Measurements from ENCODE around the gene ARMC5.
"Not testable (repeated sequence)": the region's sequence is repeated elsewhere in the genome, so short reads cannot be mapped to it uniquely, and the experiment has no call there.

ARMC5 gene

GRCh38 chr16:31477220-31478216 lies 18.2 kb downstream of the ARMC5 start:
- DNase-seq (ENCODE audit: low read depth) = no peak

DNA sequence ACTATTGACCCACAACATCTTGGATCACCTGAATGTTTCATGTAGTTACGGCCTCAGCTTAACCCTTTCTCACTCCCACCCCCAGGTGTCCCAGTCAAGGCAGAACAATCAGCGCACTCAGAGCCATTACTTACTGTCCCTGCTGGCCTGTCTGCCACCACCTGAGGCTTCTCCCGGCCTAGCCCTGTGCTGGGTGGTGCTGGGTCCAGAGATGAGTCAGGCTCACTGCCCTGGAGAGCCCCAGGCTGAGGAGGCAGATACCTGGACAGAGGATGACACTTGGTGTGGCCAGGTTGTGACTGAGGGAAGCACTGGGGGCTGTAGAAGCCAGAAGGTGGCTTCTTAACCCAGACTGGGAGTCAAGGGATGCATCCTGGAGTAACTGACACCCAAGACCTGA lies 19.7 kb downstream of the ARMC5 start:
- DNase-seq (ENCODE audit: low read depth) = no peak

DNA sequence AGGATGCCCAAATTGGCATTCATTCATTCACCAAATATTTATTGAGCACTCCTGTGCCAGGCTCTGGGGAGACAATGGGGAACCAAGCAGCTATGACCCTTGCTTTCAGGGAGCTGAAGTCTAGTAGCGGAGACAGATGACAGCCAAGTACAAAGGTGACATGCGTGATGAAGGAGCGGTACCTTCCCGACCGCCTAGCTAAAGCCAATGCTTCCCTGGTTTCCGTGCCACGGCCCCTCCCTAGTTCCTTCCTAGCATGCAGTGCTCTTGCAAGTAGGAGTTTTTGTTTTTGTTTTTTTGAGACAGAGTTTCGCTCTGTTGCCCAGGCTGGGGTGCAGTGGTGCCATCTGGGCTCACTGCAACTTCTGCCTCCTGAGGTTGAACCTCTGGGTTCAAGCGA lies 20.4 kb downstream of the ARMC5 start:
- no peak for DNase-seq (ENCODE audit: low read depth)

DNA sequence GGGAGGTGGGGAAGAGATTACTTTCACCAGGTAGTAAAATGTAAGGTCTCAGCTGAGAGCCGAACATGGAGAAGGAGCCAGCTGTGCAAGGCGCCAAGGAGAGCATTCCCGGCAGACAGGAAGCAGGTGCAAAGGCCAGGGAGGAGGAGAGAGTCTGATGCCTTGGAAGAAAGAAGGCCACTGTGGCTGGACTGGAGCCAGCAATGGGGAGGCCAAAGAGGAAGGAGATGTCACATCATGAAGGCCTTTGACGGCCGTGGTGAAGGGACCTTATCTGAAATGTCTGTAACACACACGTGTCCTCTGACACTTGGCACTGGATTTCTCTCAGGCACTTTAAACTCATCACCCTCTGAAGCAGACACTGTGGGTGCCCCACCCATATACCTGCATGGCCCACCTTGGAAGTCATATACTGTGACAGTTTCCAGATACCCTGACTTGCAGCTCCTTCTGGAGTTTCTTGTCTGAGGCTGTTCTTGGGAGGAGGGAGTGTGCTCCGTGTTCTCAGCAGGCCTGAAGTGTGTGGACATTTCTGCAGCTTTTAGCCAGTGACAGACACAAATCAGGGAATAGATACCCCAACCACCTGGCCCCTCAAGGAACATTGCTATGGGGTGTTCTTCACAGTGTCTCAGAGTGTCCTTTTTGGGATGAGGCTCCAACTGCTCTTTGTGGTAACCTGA lies 21.7 kb downstream of the ARMC5 start:
- no peak for DNase-seq (ENCODE audit: low read depth)

DNA sequence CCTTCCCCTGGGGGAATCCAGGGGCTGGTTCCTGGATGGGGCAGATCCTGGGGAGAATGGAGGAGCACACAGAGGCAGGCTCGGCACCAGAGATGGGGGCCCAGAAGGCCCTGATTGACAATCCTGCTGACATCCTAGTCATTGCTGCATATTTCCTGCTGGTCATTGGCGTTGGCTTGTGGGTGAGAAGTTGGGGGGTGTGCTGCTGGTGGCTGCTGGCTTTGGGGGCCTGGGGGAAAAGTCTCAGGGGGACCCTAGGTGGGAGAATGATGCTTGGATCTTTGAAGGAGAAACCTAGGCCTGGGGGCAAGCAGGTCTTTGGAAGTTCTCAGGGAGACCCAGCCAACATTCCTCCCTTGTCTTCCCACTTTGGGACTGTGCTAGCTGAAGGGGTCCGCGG lies 23.8 kb downstream of the ARMC5 start, which contains the start of gene SLC5A2:
Gene SLC5A2, plus strand, starts transcription at position 43 of the 400 bp plus-strand sequence. Its CDS starts 14 bp downstream, at position 57.
- no peak for DNase-seq (ENCODE audit: low read depth)

DNA sequence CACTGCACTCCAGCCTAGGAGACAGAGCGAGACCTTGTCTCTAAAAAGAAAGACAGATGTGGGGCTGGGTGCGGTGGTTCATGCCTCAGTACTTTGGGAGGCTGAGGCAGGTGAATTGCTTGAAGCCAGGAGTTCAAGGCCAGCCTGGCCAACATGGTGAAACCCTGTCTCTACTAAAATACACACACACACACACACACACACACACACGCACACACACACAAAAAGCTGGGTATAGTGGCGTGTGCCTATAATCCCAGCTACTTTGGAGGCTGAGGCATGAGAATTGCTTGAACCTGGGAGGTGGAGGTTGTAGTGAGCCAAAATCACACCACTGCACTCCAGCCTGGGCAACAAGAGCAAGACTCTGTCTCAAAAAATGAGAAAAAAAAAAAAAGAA lies 24.7 kb downstream of the ARMC5 start:
- not testable (repeated sequence) for DNase-seq (ENCODE audit: low read depth)

DNA sequence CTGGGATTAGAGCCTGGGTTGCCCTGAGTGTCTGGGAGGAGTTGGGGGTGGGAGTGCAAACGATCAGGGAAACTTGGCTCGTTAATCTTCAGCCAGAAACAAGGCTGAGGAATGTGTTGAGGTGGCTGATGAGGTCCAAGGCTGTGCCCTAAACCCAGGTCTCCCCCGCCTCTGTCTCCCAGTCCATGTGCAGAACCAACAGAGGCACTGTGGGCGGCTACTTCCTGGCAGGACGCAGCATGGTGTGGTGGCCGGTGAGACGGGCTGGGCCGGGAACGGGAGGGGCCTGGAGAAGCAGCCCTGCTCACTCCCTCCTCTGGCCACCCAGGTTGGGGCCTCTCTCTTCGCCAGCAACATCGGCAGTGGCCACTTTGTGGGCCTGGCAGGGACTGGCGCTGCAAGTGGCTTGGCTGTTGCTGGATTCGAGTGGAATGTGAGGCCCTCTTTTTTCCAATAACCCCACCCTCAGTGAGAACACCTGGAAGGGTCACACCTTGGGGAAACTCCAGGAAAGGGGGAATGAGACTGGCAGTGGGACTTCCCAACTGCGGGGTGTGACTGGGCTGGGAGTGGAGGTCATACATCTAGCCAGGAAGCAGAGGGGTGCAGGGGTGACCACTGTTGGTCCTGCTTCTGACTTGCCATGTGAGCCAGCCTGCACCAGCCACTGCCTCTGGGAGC lies 25.3 kb downstream of the ARMC5 start:
- DNase-seq (ENCODE audit: low read depth) = no peak

GRCh38 chr16:31485571-31485970 lies 26.3 kb downstream of the ARMC5 start:
- DNase-seq (ENCODE audit: low read depth) = no peak

DNA sequence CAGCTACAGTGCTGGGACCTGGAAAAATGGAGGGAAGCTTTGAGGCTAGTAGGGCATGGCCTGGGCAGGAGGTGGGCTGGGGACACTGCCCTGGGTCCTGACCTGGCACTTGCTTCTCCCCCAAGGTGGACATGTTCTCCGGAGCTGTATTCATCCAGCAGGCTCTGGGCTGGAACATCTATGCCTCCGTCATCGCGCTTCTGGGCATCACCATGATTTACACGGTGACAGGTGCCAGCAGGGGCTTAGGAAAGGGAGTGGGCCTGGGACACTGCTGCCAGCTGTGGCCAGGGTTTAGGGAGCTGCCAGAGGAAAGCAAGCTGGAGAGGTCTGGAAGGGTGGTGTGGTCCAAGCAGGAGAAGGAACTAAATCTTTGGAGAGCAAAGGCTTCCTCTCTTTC lies 26.7 kb downstream of the ARMC5 start:
- no peak for DNase-seq (ENCODE audit: low read depth)

DNA sequence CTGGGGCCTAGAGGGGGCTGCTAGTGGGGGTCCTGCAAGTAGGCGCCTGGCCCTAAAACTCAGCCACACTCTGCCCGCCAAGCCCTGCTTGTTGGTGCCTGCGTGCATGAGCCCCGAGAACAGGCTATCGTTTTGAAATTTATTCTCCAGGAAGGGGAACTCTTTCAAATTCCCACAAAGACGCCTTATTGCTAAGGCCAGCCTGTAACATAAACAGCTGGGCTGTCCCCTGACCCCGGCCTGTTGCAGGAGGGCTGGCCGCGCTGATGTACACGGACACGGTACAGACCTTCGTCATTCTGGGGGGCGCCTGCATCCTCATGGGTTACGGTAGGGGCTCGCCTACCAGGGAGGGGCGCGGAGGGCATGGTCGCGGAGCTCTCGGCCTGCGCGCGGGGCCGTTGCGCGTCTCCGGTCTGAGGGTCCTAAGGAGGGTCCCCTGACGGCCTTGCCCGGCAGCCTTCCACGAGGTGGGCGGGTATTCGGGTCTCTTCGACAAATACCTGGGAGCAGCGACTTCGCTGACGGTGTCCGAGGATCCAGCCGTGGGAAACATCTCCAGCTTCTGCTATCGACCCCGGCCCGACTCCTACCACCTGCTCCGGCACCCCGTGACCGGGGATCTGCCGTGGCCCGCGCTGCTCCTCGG lies 27.9 kb downstream of the ARMC5 start:
- DNase-seq (ENCODE audit: low read depth) = no peak

DNA sequence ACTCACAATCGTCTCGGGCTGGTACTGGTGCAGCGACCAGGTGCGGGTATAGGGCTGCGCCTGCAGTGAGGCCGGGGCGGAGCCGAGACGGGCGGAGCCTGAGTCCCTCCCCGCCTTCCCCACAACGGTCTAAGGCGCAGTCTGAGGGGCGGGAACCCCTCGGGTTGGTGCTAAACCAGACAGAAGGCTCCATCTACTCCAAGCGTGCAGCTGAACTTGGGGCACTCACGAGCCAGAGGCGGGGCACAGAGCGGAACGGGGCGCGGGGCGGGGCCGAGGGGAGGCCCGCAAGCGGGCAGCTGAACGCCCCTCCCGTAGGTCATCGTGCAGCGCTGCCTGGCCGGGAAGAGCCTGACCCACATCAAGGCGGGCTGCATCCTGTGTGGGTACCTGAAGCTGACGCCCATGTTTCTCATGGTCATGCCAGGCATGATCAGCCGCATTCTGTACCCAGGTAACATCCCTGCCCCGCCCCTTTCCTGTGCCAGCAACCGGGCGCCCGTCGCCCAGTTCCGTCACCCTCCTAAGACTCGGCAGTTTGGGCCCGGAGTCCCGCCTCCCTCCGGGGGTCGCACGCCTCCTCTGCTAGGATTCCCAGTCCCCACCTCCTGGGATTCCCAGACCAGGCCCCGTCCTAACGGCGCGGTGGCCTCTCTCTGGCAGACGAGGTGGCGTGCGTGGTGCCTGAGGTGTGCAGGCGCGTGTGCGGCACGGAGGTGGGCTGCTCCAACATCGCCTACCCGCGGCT lies 28.6 kb downstream of the ARMC5 start:
- DNase-seq (ENCODE audit: low read depth) = peak; percentile 23

GRCh38 chr16:31488468-31489297 lies 29.4 kb downstream of the ARMC5 start:
- DNase-seq (ENCODE audit: low read depth) = no peak

- no peak for DNase-seq (ENCODE audit: low read depth)
Measured at GRCh38 chr16:31489298-31489564, 29.9 kb downstream of the ARMC5 start.

DNA sequence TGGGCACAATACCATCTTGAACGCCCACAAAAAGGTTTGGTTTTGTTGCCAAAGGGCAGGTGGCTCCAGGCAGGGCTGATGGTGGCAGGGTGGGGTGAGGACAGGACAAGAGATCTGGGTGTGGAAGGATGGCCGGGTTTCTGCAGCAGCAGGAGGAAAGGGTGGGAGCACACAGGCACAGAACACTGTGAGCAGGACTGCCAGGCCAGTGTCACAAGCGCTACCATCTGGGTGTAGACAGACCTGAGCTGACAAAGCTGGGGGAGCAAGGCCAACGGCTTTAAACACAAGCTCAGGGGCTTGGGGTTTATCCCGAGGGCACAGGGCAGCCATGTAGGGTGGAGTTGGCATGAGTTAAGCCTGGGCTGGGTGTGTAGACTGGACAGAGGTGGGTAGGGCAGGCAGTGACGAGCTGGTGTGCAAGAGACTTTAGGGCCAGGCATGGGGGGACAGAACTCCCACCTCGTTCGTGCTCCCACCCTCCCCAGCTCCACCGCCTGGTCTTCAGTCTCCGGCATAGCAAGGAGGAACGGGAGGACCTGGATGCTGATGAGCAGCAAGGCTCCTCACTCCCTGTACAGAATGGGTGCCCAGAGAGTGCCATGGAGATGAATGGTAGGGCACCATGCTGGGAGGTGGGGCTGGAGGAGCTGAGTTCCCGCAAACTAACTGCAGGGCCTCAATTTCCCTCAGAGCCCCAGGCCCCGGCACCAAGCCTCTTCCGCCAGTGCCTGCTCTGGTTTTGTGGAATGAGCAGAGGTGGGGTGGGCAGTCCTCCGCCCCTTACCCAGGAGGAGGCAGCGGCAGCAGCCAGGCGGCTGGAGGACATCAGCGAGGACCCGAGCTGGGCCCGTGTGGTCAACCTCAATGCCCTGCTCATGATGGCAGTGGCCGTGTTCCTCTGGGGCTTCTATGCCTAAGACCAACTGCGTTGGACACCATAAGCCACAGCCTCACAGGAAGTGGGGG lies 30.6 kb downstream of the ARMC5 start:
- DNase-seq (ENCODE audit: low read depth) = no peak

GRCh38 chr16:31491778-31492418 lies 32.6 kb downstream of the ARMC5 start:
- no peak for DNase-seq (ENCODE audit: low read depth)

GRCh38 chr16:31493506-31494125 lies 34.3 kb downstream of the ARMC5 start:
- no peak for DNase-seq (ENCODE audit: low read depth)

DNA sequence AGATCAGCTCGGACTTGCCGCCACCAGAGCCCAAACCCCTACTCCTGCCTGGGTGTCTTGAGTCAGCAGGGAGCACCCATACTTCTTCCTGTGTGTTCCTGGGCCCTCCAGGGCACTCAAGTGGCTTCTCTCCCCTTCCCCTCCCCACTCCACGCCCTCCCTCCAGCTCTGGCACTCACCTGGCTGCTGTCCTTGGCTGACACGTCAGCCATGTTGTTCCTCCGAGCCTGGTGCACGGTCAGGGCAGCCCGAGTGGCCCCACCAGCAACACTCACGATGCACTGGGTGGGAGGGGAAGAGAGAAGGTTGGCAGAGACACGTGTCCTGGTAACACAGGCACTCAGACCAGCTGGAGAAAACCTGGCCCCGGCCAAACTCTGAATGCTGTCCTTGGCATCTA lies 37.4 kb downstream of the ARMC5 start:
- DNase-seq (ENCODE audit: low read depth) = no peak

- no peak for DNase-seq (ENCODE audit: low read depth)
Measured at GRCh38 chr16:31498493-31498892, 39.2 kb downstream of the ARMC5 start.

Measured in amniotic epithelial cell (primary cell).